ENCODE measurements around the gene USF1.

The USF1 gene

GRCh38 chr1:161076410-161076809 lies 30.6 kb upstream of the USF1 start:
- no peak overlapping the region for H3K27ac ChIP-seq
- no peak for TF ChIP-seq CTCF (IDR thresholded peaks at IDR 0.05)
- no peak overlapping the region for H3K4me3 ChIP-seq (ENCODE audit: low read depth in 1 of 2, low read length in 1 of 2)
- H3K9me3 ChIP-seq = no peaks in the 10 kb centered on the region
- no peaks in the 10 kb centered on the region for H3K36me3 ChIP-seq
- H3K27me3 ChIP-seq = no peaks in the 10 kb centered on the region
- peaks cover 8 to 9% of the 10 kb centered on the region in 2 experiments for H3K4me1 ChIP-seq (ENCODE audit: control insufficient read depth in 1 of 2, insufficient read depth in 1 of 2, low read depth in 1 of 2, low read length in 1 of 2)

GRCh38 chr1:161074676-161075368 lies 29.0 kb upstream of the USF1 start:
- H3K4me1 ChIP-seq (ENCODE audit: control insufficient read depth in 1 of 2, insufficient read depth in 1 of 2, low read depth in 1 of 2, low read length in 1 of 2) = peaks cover 24% of the 10 kb centered on the region in 2 experiments
- no peaks in the 10 kb centered on the region for H3K27me3 ChIP-seq
- H3K4me3 ChIP-seq (ENCODE audit: low read depth in 1 of 2, low read length in 1 of 2) = no peak overlapping the region
- H3K9me3 ChIP-seq = no peaks in the 10 kb centered on the region
- H3K36me3 ChIP-seq = no peaks in the 10 kb centered on the region
- no peak for TF ChIP-seq CTCF (IDR thresholded peaks at IDR 0.05)
- no peak overlapping the region for H3K27ac ChIP-seq

- TF ChIP-seq CTCF (IDR thresholded peaks at IDR 0.05) = no peak
- Histone ChIP-seq H3K36me3 (no peaks in the 10 kb centered on the region), H3K27ac (no peak overlapping the region), H3K27me3 (no peaks in the 10 kb centered on the region), H3K4me1 (ENCODE audit: control insufficient read depth in 1 of 2, insufficient read depth in 1 of 2, low read depth in 1 of 2, low read length in 1 of 2) (peaks cover 24 to 28% of the 10 kb centered on the region in 2 experiments), H3K4me3 (ENCODE audit: low read depth in 1 of 2, low read length in 1 of 2) (no peak overlapping the region), H3K9me3 (no peaks in the 10 kb centered on the region)
Measured at GRCh38 chr1:161073474-161074121, 27.8 kb upstream of the USF1 start.

GRCh38 chr1:161072751-161073449 lies 27.1 kb upstream of the USF1 start:
- peak; percentile 9 for TF ChIP-seq CTCF (IDR thresholded peaks at IDR 0.05)
- peak overlapping the region; percentile 99 for H3K27ac ChIP-seq
- no peaks in the 10 kb centered on the region for H3K36me3 ChIP-seq
- no peaks in the 10 kb centered on the region for H3K27me3 ChIP-seq
- H3K4me1 ChIP-seq (ENCODE audit: control insufficient read depth in 1 of 2, insufficient read depth in 1 of 2, low read depth in 1 of 2, low read length in 1 of 2) = peaks cover 29 to 31% of the 10 kb centered on the region in 2 experiments
- no peak overlapping the region for H3K4me3 ChIP-seq (ENCODE audit: low read depth in 1 of 2, low read length in 1 of 2)
- H3K9me3 ChIP-seq = no peaks in the 10 kb centered on the region

- H3K4me3 ChIP-seq (ENCODE audit: low read depth in 1 of 2, low read length in 1 of 2) = peak overlapping the region in 1 of 2 experiments; percentile 19
- H3K4me1 ChIP-seq (ENCODE audit: control insufficient read depth in 1 of 2, insufficient read depth in 1 of 2, low read depth in 1 of 2, low read length in 1 of 2) = peaks cover 39 to 41% of the 10 kb centered on the region in 2 experiments
- H3K9me3 ChIP-seq = no peaks in the 10 kb centered on the region
- TF ChIP-seq CTCF (IDR thresholded peaks at IDR 0.05) = peak; percentile 76
- H3K36me3 ChIP-seq = no peaks in the 10 kb centered on the region
- peak overlapping the region; percentile 99 for H3K27ac ChIP-seq
- no peaks in the 10 kb centered on the region for H3K27me3 ChIP-seq
Measured at GRCh38 chr1:161071886-161072371, 26.2 kb upstream of the USF1 start.
